ENCODE results near the gene REPS2.

GRCh38 chrX:17086317-17086716, 139.9 kb downstream of the REPS2 start:
- TF ChIP-seq POLR2A (IDR thresholded peaks at IDR 0.05) (no peak), CTCF (IDR thresholded peaks at IDR 0.05) (no peak), POLR2AphosphoS5 (IDR thresholded peaks at IDR 0.05) (no peak)
